CD4-positive, alpha-beta T cell treated with Interleukin-17A for 4 hours (primary cell): ENCODE data around the gene FHIT.

Source experiments
- DNase-seq: peaks from one replicate; pipeline ENCODE4 v3.0.0-alpha.2; 2020; ENCODE audit warnings: mixed read lengths

FHIT gene

GRCh38 chr3:59772416-59773408 is 1478.5 kb downstream of the FHIT start:
- DNase-seq: peak; percentile 64

- no peak for DNase-seq
Observed at GRCh38 chr3:59771768-59772181, 1479.5 kb downstream of the FHIT start.

- no peak for DNase-seq
Observed at GRCh38 chr3:59769127-59769750, 1482.0 kb downstream of the FHIT start.

- no peak for DNase-seq
Observed at GRCh38 chr3:59766200-59766872, 1484.9 kb downstream of the FHIT start.

GRCh38 chr3:59764171-59764570 is 1487.1 kb downstream of the FHIT start:
- no peak for DNase-seq

GRCh38 chr3:59762941-59763340 is 1488.3 kb downstream of the FHIT start:
- DNase-seq: no peak

- DNase-seq: no peak
Observed at GRCh38 chr3:59759298-59760031, 1491.8 kb downstream of the FHIT start.

GRCh38 chr3:59758672-59759071 is 1492.6 kb downstream of the FHIT start:
- DNase-seq: no peak

GRCh38 chr3:59756934-59757333 is 1494.3 kb downstream of the FHIT start:
- DNase-seq: no peak

GRCh38 chr3:59754456-59755129 is 1496.7 kb downstream of the FHIT start:
- no peak for DNase-seq

- DNase-seq: no peak
Observed at GRCh38 chr3:59753808-59754450, 1497.3 kb downstream of the FHIT start.

GRCh38 chr3:59752925-59753324 is 1498.3 kb downstream of the FHIT start:
- DNase-seq: no peak

- no peak for DNase-seq
Observed at GRCh38 chr3:59751606-59752005, 1499.6 kb downstream of the FHIT start.

GRCh38 chr3:59750391-59750790 is 1500.9 kb downstream of the FHIT start:
- no peak for DNase-seq

- no peak for DNase-seq
Observed at GRCh38 chr3:59749291-59749690, 1502.0 kb downstream of the FHIT start.

GRCh38 chr3:59746585-59746984 is 1504.7 kb downstream of the FHIT start:
- no peak for DNase-seq

GRCh38 chr3:59737241-59737640 is 1514.0 kb downstream of the FHIT start:
- no peak for DNase-seq

- no peak for DNase-seq
Observed at GRCh38 chr3:59734061-59734460, 1517.2 kb downstream of the FHIT start.

- DNase-seq: no peak
Observed at GRCh38 chr3:59733041-59733809, 1518.0 kb downstream of the FHIT start.

GRCh38 chr3:59731943-59732342 is 1519.3 kb downstream of the FHIT start:
- DNase-seq: no peak

- DNase-seq: no peak
Observed at GRCh38 chr3:59730591-59730990, 1520.7 kb downstream of the FHIT start.
